Nucleus accumbens (tissue), 56 donors: ENCODE data around the gene DNTTIP2.
A peak's percentile ranks its signal among the peaks of the same experiment; 100 is the strongest.

Source experiments
- DNase-seq, 56 donors: peaks; one replicate each; lab custom pipeline; 2025; lab: John Stamatoyannopoulos, UW

The DNTTIP2 gene

DNA sequence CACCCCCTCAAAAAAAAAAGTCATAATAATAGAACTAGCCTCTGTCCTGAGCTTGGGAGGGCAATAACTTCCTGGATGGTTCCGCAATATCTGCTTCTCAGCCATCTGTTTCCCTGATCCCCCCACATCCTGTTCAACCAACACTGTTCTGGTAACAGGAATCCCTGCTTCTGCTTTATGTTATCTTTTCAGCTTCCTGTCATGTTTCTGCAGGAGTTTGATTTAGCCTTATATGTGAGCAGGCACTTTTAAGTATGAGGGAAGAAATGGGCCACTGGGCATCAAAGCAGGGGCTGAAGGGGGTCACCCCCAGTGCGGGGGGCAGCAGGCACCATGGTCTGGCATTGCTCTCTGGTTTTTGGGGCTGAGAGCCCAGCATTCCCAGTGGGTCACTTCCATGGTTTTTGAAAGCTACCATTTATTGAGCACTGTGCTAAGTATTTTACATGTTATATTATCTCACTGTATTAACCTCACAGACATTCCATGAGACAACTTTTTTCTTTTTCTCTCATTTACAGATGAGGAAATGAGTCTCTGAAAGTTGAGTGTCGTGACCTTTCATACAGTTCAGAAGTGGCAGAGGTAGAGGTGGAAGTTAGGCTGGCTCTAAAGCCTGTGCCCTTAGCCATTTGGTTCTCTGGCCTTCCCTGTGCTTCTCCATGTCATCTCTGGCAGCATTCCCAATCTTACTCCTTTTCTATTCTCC is 61.9 kb downstream of the DNTTIP2 start:
- DNase-seq: peak in 3 of 56 donors; percentile 5 to 14 (median 7)
